ENCODE results near the gene ITGB8. TPM values are rescaled to one million over a fixed set of nuclear protein-coding genes. Genes with fewer than 3 reads are reported as not detected.

Gene ITGB8
- total RNA-seq, 6 donors from 2014 or later, result 5.2 to 30.5 (median 9.8) TPM

GRCh38 chr7:20442951-20443350 is 112.3 kb downstream of the ITGB8 start:
- ATAC-seq (ENCODE audit: low FRiP score in 2 of 2) (peak in 1 of 2 donors; percentile 13), DNase-seq (no peak)
- Histone ChIP-seq H3K36me3 (no peaks in the 10 kb centered on the region), H3K9me3 (peaks cover 0 to 4% (median 0%) of the 10 kb centered on the region in 4 donors), H3K4me3 (no peak overlapping the region), H3K4me1 (no peaks in the 10 kb centered on the region), H3K27me3 (no peaks in the 10 kb centered on the region), H3K27ac (no peak overlapping the region)
- WGBS, 2 donors, result 68 to 71% methylated on average over 6 to 8 of the region's 8 CpGs
- TF ChIP-seq POLR2A (IDR thresholded peaks at IDR 0.05) (no peak), CTCF (IDR thresholded peaks at IDR 0.05) (no peak), POLR2AphosphoS5 (IDR thresholded peaks at IDR 0.05) (no peak)

- TF ChIP-seq EP300 (IDR thresholded peaks at IDR 0.05), result no peak
- TF ChIP-seq POLR2A (IDR thresholded peaks at IDR 0.05), result no peak
- TF ChIP-seq POLR2AphosphoS5 (IDR thresholded peaks at IDR 0.05), result no peak
- no peak for TF ChIP-seq CTCF (IDR thresholded peaks at IDR 0.05)
- Histone ChIP-seq H3K9me3 (peaks cover 0 to 4% (median 0%) of the 10 kb centered on the region in 4 donors), H3K4me3 (no peak overlapping the region), H3K27me3 (no peaks in the 10 kb centered on the region), H3K36me3 (no peaks in the 10 kb centered on the region), H3K4me1 (no peaks in the 10 kb centered on the region), H3K27ac (no peak overlapping the region)
- no peak for DNase-seq
- ATAC-seq (ENCODE audit: low FRiP score in 2 of 2), result peak in 1 of 2 donors; percentile 20
- 58 to 60% methylated on average over 2 of the region's 2 CpGs for WGBS, 2 donors
Measured at GRCh38 chr7:20444030-20444800, 113.5 kb downstream of the ITGB8 start.

GRCh38 chr7:20447021-20447650 is 116.4 kb downstream of the ITGB8 start:
- no peak for TF ChIP-seq EP300 (IDR thresholded peaks at IDR 0.05)
- TF ChIP-seq CTCF (IDR thresholded peaks at IDR 0.05), result no peak
- no peak for TF ChIP-seq POLR2AphosphoS5 (IDR thresholded peaks at IDR 0.05)
- no peak for TF ChIP-seq POLR2A (IDR thresholded peaks at IDR 0.05)
- DNase-seq, result no peak
- 38 to 44% methylated on average over 2 of the region's 2 CpGs for WGBS, 2 donors
- H3K4me3 ChIP-seq, result no peak overlapping the region
- H3K27ac ChIP-seq, result no peak overlapping the region
- no peaks in the 10 kb centered on the region for H3K4me1 ChIP-seq
- no peaks in the 10 kb centered on the region for H3K27me3 ChIP-seq
- peaks cover 0 to 4% (median 0%) of the 10 kb centered on the region in 4 donors for H3K9me3 ChIP-seq
- no peak for ATAC-seq (ENCODE audit: low FRiP score in 2 of 2)
- H3K36me3 ChIP-seq, result no peaks in the 10 kb centered on the region

GRCh38 chr7:20449176-20449575 is 118.5 kb downstream of the ITGB8 start:
- Histone ChIP-seq H3K9me3 (peaks cover 0 to 4% (median 0%) of the 10 kb centered on the region in 4 donors), H3K27me3 (no peaks in the 10 kb centered on the region), H3K4me3 (no peak overlapping the region), H3K27ac (no peak overlapping the region), H3K36me3 (no peaks in the 10 kb centered on the region), H3K4me1 (no peaks in the 10 kb centered on the region)
- DNase-seq (no peak), ATAC-seq (ENCODE audit: low FRiP score in 2 of 2) (no peak)
- TF ChIP-seq POLR2A (IDR thresholded peaks at IDR 0.05) (no peak), CTCF (IDR thresholded peaks at IDR 0.05) (no peak), EP300 (IDR thresholded peaks at IDR 0.05) (no peak), POLR2AphosphoS5 (IDR thresholded peaks at IDR 0.05) (no peak)
- WGBS, 2 donors, result 69 to 76% methylated on average over 3 of the region's 3 CpGs

Data from upper lobe of left lung (tissue), 6 donors.